HG03521 (cell line): Measurements from ENCODE around the gene SCAANT1.

Experiments
- ATAC-seq: cut with Tn5 transposase; IDR thresholded peaks from one replicate; pipeline ENCODE4 v1.9.1; 2021; ENCODE audit warnings: mild to moderate bottlenecking, moderate library complexity; ENCODE audit not compliant: unreplicated experiment

Gene SCAANT1

GRCh38 chr3:63911873-63912767, at the start of gene SCAANT1:
SCAANT1 (minus strand) TSS chr3:63912383.
- ATAC-seq = peak; percentile 76

GRCh38 chr3:63961891-63962290, 49.7 kb upstream of the SCAANT1 start:
- peak; percentile 75 for ATAC-seq

- ATAC-seq = no peak
These were observed 48.0 kb upstream of the SCAANT1 start for GRCh38 chr3:63960048-63960711.

- no peak for ATAC-seq
These were observed 47.0 kb upstream of the SCAANT1 start for GRCh38 chr3:63959146-63959545.

GRCh38 chr3:63955830-63956545, 43.8 kb upstream of the SCAANT1 start:
- ATAC-seq = no peak

- no peak for ATAC-seq
These were observed 43.0 kb upstream of the SCAANT1 start for GRCh38 chr3:63955036-63955650.

- no peak for ATAC-seq
These were observed 42.0 kb upstream of the SCAANT1 start for GRCh38 chr3:63954182-63954581.

- ATAC-seq = no peak
These were observed 40.0 kb upstream of the SCAANT1 start for GRCh38 chr3:63952248-63952594.

GRCh38 chr3:63951492-63952247, 39.5 kb upstream of the SCAANT1 start:
- ATAC-seq = peak; percentile 59

GRCh38 chr3:63950698-63951097, 38.5 kb upstream of the SCAANT1 start:
- no peak for ATAC-seq

- no peak for ATAC-seq
These were observed 36.8 kb upstream of the SCAANT1 start for GRCh38 chr3:63949005-63949404.

- ATAC-seq = no peak
These were observed 35.4 kb upstream of the SCAANT1 start for GRCh38 chr3:63947594-63947993.

GRCh38 chr3:63946753-63947152, 34.6 kb upstream of the SCAANT1 start:
- no peak for ATAC-seq

GRCh38 chr3:63945558-63946096, 33.4 kb upstream of the SCAANT1 start:
- ATAC-seq = no peak

- ATAC-seq = no peak
These were observed 31.5 kb upstream of the SCAANT1 start for GRCh38 chr3:63943678-63944077.

- ATAC-seq = no peak
These were observed 30.3 kb upstream of the SCAANT1 start for GRCh38 chr3:63942528-63942927.

- ATAC-seq = no peak
These were observed 28.2 kb upstream of the SCAANT1 start for GRCh38 chr3:63940389-63940757.

GRCh38 chr3:63937661-63938651, 25.8 kb upstream of the SCAANT1 start:
- peak; percentile 66 for ATAC-seq

- ATAC-seq = no peak
These were observed 24.7 kb upstream of the SCAANT1 start for GRCh38 chr3:63936925-63937324.
